Measurements from ENCODE around the gene BACH2.
"Not testable (repeated sequence)": the region's sequence is repeated elsewhere in the genome, so short reads cannot be mapped to it uniquely, and the experiment has no call there.

The BACH2 gene

DNA sequence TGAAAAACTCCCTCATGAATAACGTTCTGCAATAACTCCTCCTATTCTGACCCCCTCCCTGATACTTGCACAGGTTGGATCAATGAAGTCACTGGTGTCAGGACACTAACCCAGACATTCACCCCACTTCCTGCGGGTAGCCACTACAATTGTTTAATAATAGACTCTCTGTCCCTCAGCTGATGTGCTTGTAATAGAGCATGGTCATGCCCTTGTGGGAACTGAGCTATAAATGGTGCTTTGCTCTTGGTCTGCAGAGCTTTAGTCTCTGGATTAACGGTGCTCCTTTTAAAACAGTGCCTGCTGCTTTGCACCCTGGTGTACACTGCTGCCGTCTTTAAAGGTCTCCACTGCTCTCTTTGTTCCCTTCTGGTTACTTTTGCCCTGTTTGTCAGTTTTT is 127.3 kb downstream of the BACH2 start:
- no peak overlapping the region for H3K4me3 ChIP-seq (ENCODE audit: low read depth, low read length)
- DNase-seq (ENCODE audit: low read depth): no peak
- TF ChIP-seq CTCF (IDR thresholded peaks at IDR 0.05; ENCODE audit: low read depth, low read length, missing control alignments): no peak

- DNase-seq (ENCODE audit: low read depth): no peak
- TF ChIP-seq CTCF (IDR thresholded peaks at IDR 0.05; ENCODE audit: low read depth, low read length, missing control alignments): no peak
- no peak overlapping the region for H3K4me3 ChIP-seq (ENCODE audit: low read depth, low read length)
Measured at GRCh38 chr6:90168693-90169131, 127.9 kb downstream of the BACH2 start.

DNA sequence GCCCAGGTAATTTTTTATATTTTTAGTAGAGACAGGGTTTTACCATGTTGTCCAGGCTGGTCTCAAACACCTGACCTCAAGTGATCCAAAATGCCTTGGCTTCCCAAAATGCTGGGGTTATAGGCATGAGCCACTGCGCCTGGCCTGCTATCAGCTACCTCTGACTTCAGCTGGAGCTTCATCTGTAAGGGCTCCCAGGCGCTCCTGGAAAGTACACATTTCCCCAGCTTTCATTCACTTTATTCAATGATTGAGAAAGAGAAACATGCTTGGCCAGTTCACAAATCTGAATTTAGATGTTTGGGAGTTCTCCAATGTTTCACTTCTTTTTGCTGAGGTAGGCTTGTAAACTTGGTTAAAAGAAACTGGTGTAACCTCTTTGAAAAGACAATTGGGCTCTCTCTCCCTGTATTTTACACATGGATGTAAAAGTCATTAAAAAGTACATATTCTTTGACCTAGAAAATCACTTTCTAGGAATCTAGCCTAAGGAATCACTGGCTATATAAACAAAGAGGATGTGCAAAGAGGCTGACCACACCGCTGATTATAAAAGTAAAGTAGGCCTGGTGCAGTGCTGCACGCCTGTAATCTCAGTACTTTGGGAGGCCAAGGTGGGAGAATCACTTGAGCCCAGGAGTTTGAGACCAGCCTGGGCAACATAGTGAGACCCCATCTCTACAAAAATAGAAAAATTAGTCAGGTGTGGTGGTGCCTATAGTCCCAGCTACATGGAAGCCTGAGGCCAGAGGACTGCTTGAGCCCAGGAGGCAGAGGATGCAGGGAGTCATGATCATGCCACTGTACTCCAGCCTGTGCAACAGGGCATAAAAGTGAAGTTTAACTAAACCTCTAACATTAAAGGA is 128.9 kb downstream of the BACH2 start:
- DNase-seq (ENCODE audit: low read depth): no peak
- TF ChIP-seq CTCF (IDR thresholded peaks at IDR 0.05; ENCODE audit: low read depth, low read length, missing control alignments): no peak
- no peak overlapping the region for H3K4me3 ChIP-seq (ENCODE audit: low read depth, low read length)

DNA sequence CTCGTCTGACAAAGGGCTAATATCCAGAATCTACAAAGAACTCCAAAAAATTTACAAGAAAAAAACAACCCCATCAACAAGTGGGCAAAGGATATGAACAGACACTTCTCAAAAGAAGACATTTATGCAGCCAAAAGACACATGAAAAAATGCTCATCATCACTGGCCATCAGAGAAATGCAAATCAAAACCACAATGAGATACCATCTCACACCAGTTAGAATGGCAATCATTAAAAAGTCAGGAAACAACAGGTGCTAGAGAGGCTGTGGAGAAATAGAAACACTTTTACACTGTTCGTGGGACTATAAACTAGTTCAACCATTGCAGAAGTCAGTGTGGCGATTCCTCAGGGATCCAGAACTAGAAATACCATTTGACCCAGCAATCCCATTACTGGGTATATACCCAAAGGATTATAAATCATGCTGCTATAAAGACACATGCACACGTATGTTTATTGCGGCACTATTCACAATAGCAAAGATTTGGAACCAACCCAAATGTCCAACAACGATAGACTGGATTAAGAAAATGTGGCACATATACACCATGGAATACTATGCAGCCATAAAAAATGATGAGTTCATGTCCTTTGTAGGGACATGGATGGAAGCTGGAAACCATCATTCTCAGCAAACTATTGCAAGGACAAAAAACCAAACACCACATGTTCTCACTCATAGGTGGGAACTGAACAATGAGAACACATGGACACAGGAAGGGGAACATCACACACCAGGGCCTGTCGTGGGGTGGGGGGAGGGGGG is 130.3 kb downstream of the BACH2 start:
- not testable (repeated sequence) for H3K4me3 ChIP-seq (ENCODE audit: low read depth, low read length); DNase-seq (ENCODE audit: low read depth)

DNA sequence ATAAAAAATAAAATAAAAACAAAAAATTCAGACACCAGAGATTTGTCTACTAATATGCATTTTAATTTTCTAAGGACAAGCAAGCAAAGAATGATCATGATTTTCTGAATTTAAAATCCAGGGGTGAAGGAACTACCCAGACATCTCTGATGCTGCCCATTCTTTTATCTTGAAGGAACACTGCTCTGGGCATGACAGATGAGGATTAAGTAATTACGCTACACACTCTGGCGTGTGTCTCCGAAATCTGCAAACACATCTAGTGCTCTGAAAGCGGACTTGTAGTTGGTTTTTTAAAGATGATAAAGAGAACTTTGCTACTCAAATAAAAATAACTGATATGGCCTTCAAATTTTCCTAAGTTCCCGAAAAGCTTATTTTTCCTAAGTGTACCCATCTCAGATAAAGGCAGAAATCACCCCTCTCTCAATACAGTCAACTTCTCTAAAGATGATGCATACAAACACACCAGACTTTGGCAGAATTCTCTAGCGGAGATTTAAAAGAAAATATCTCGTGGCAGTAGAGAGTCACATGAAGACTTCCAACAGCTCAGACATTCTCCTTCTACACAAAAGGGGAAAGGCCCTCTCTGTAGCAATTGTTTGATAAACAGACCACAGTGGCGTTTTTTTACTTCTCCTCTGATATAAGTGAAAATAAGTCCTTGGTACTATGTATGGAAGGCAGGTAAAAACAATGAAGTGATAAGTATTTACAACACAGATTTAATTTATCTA is 133.8 kb downstream of the BACH2 start:
- H3K4me3 ChIP-seq (ENCODE audit: low read depth, low read length): no peak overlapping the region
- TF ChIP-seq CTCF (IDR thresholded peaks at IDR 0.05; ENCODE audit: low read depth, low read length, missing control alignments): no peak
- DNase-seq (ENCODE audit: low read depth): no peak

GRCh38 chr6:90160013-90160412 is 136.6 kb downstream of the BACH2 start:
- no peak for DNase-seq (ENCODE audit: low read depth)
- no peak for TF ChIP-seq CTCF (IDR thresholded peaks at IDR 0.05; ENCODE audit: low read depth, low read length, missing control alignments)
- no peak overlapping the region for H3K4me3 ChIP-seq (ENCODE audit: low read depth, low read length)

- H3K4me3 ChIP-seq (ENCODE audit: low read depth, low read length): no peak overlapping the region
- no peak for DNase-seq (ENCODE audit: low read depth)
- TF ChIP-seq CTCF (IDR thresholded peaks at IDR 0.05; ENCODE audit: low read depth, low read length, missing control alignments): no peak
Measured at GRCh38 chr6:90159452-90159851, 137.2 kb downstream of the BACH2 start.
